ENCODE data around the gene PXT1. TPM values are rescaled to one million over a fixed set of nuclear protein-coding genes. Genes with fewer than 3 reads are reported as not detected.

The PXT1 gene
- total RNA-seq, 2 experiments from 2014 or later, result 0.22 to 0.36 TPM

GRCh38 chr6:36381502-36382389, 60.9 kb downstream of the PXT1 start:
- ChIA-PET POLR2A (interaction anchor here (1.1 kb wide), 1 partner anchor 131 kb away, joined by 3 read pairs; no protein-coding TSS in a partner anchor), CTCF (interaction anchor here (1.2 to 3.1 kb wide), 4 partner anchors 21 to 377 kb away, joined by 3 to 9 read pairs (median 4); no protein-coding TSS in a partner anchor)
- peaks cover 4% of the 10 kb centered on the region for H3K27me3 Mint-ChIP-seq
- H3K4me3 Mint-ChIP-seq, result no peak overlapping the region
- peaks cover 7% of the 10 kb centered on the region for H3K4me1 Mint-ChIP-seq (ENCODE audit: low read depth)
- no peak overlapping the region for H3K27ac Mint-ChIP-seq
- TF ChIP-seq CTCF (IDR thresholded peaks at IDR 0.05), result no peak
- no peaks in the 10 kb centered on the region for H3K36me3 Mint-ChIP-seq (ENCODE audit: low read depth)
- no peaks in the 10 kb centered on the region for H3K9me3 Mint-ChIP-seq
- DNase-seq (no peak), ATAC-seq (no peak)
- intact Hi-C loops (cut with micrococcal nuclease), result no loop called here

- Mint-ChIP-seq H3K27ac (no peak overlapping the region), H3K4me3 (no peak overlapping the region), H3K9me3 (no peaks in the 10 kb centered on the region), H3K36me3 (ENCODE audit: low read depth) (no peaks in the 10 kb centered on the region), H3K4me1 (ENCODE audit: low read depth) (peaks cover 2% of the 10 kb centered on the region), H3K27me3 (no peaks in the 10 kb centered on the region)
- DNase-seq (no peak), ATAC-seq (no peak)
- POLR2A ChIA-PET, result no interaction called here
- no peak for TF ChIP-seq CTCF (IDR thresholded peaks at IDR 0.05)
- intact Hi-C loops (cut with micrococcal nuclease), result no loop called here
- CTCF ChIA-PET, result interaction anchor here (1.4 to 3.1 kb wide), 2 partner anchors 19 to 379 kb away, joined by 3 to 9 read pairs; no protein-coding TSS in a partner anchor
Measured at GRCh38 chr6:36380166-36380565, 62.5 kb downstream of the PXT1 start.

- Mint-ChIP-seq H3K27ac (no peak overlapping the region), H3K36me3 (ENCODE audit: low read depth) (no peaks in the 10 kb centered on the region), H3K4me1 (ENCODE audit: low read depth) (peaks cover 2% of the 10 kb centered on the region), H3K9me3 (no peaks in the 10 kb centered on the region), H3K27me3 (no peaks in the 10 kb centered on the region), H3K4me3 (no peak overlapping the region)
- ATAC-seq (no peak), DNase-seq (no peak)
- CTCF ChIA-PET, result interaction anchor here (1.0 to 3.1 kb wide), 2 partner anchors 18 to 76 kb away, joined by 3 to 9 read pairs; no protein-coding TSS in a partner anchor
- intact Hi-C loops (cut with micrococcal nuclease), result no loop called here
- no peak for TF ChIP-seq CTCF (IDR thresholded peaks at IDR 0.05)
- POLR2A ChIA-PET, result interaction anchor here (0.6 kb wide), 1 partner anchor 624 kb away, joined by 3 read pairs; no protein-coding TSS in a partner anchor
Measured at GRCh38 chr6:36378936-36379335, 63.7 kb downstream of the PXT1 start.

GRCh38 chr6:36378243-36378920, 64.3 kb downstream of the PXT1 start:
- POLR2A ChIA-PET, result no interaction called here
- intact Hi-C loops (cut with micrococcal nuclease), result no loop called here
- Mint-ChIP-seq H3K4me3 (no peak overlapping the region), H3K9me3 (no peaks in the 10 kb centered on the region), H3K27ac (no peak overlapping the region), H3K36me3 (ENCODE audit: low read depth) (no peaks in the 10 kb centered on the region), H3K27me3 (no peaks in the 10 kb centered on the region), H3K4me1 (ENCODE audit: low read depth) (peaks cover 2% of the 10 kb centered on the region)
- no peak for DNase-seq
- CTCF ChIA-PET, result no interaction called here
- ATAC-seq, result no peak
- no peak for TF ChIP-seq CTCF (IDR thresholded peaks at IDR 0.05)

DNA sequence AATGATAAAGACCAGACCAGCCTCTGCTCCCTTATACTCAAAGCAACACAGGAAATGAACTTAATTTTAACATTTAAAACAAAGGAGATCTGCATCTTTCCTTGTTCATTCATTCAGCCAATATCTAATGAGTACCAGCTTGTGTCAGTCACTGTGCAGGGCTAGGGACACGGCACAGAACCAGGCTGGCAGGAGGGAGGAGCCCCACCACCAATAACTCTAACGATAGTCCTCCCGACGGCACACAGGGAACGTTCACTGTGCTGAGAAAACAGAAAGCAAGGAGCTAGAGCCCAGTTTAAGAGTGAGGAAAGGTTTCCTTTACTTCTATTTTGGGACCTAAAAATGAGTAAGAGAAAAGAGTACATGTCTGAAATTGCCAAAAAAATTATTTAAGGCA, 65.1 kb downstream of the PXT1 start:
- H3K27me3 Mint-ChIP-seq, result no peaks in the 10 kb centered on the region
- DNase-seq, result no peak
- H3K4me1 Mint-ChIP-seq (ENCODE audit: low read depth), result peaks cover 2% of the 10 kb centered on the region
- no peak for ATAC-seq
- no peak overlapping the region for H3K27ac Mint-ChIP-seq
- intact Hi-C loops (cut with micrococcal nuclease), result no loop called here
- CTCF ChIA-PET, result no interaction called here
- H3K4me3 Mint-ChIP-seq, result no peak overlapping the region
- POLR2A ChIA-PET, result no interaction called here
- TF ChIP-seq CTCF (IDR thresholded peaks at IDR 0.05), result no peak
- no peaks in the 10 kb centered on the region for H3K36me3 Mint-ChIP-seq (ENCODE audit: low read depth)
- no peaks in the 10 kb centered on the region for H3K9me3 Mint-ChIP-seq
